PC-3 (cell line): ENCODE data around the gene PTCH1. TPM values are rescaled to one million over a fixed set of nuclear protein-coding genes. Genes with fewer than 3 reads are reported as not detected.

Source experiments
- ATAC-seq: fragments of 200-7000 bp; cut with Tn5 transposase; 2 replicates; pipeline ENCODE4 v1.9.1; 2020; ENCODE audit warnings: mild to moderate bottlenecking, moderate library complexity
- BruUV-seq: library from RNA; stranded (reverse); fragments of 400-500 nt; replicated peaks from 2 replicates; lab custom pipeline; 2021; lab: Mats Ljungman, UMichigan
- CTCF ChIA-PET: fragments of 300-600 bp; sonication (Branson Sonifier 250); formaldehyde crosslinking; loops from one replicate; lab custom pipeline; 2022; ENCODE audit warnings: antibody characterized with exemption; lab: Charles Lee
- POLR2A ChIA-PET: fragments of 300-600 bp; sonication (Branson Sonifier 250); formaldehyde crosslinking; loops from one replicate; lab custom pipeline; 2022; ENCODE audit warnings: antibody characterized with exemption; ENCODE audit not compliant: unreplicated experiment; lab: Charles Lee
- DNase-seq: peaks from one replicate; pipeline ENCODE4 v3.0.0-alpha.2; 2015
- H2AFZ ChIP-seq: fragments of 300-600 bp; sonication (generic); 2 replicates; pipeline ENCODE4 v1.6.0; 2016; ENCODE audit warnings: antibody characterized with exemption, low read length
- H3F3A ChIP-seq: fragments of 300-600 bp; sonication (generic); one replicate; pipeline ENCODE4 v1.6.0; 2017; ENCODE audit warnings: antibody characterized with exemption, low read length, control low read depth, mild to moderate bottlenecking; ENCODE audit not compliant: unreplicated experiment
- H3K27ac ChIP-seq: fragments of 300-600 bp; sonication (generic); 2 replicates; pipeline ENCODE4 v1.5.1; 2016; ENCODE audit warnings: mild to moderate bottlenecking, low read length
- H3K27me3 ChIP-seq: fragments of 300-600 bp; sonication (generic); 2 replicates; pipeline ENCODE4 v1.6.1; 2016; ENCODE audit warnings: low read length, mixed read lengths
- H3K36me3 ChIP-seq: fragments of 300-600 bp; sonication (generic); 2 replicates; pipeline ENCODE4 v1.6.1; 2016; ENCODE audit warnings: low read depth, mixed run types, low read length, mixed read lengths
- H3K4me1 ChIP-seq: fragments of 300-600 bp; sonication (generic); 2 replicates; pipeline ENCODE4 v1.5.1; 2016; ENCODE audit warnings: low read length; ENCODE audit not compliant: insufficient read depth
- H3K4me2 ChIP-seq: fragments of 300-600 bp; sonication (generic); 2 replicates; pipeline ENCODE4 v1.6.0; 2016; ENCODE audit warnings: low read length
- H3K4me3 ChIP-seq: fragments of 300-600 bp; sonication (generic); 2 replicates; pipeline ENCODE4 v1.5.1; 2016; ENCODE audit warnings: mild to moderate bottlenecking, low read length, mixed read lengths
- H3K79me2 ChIP-seq: fragments of 300-600 bp; sonication (generic); 2 replicates; pipeline ENCODE4 v1.6.1; 2017; ENCODE audit warnings: low read length, mixed read lengths
- H3K9ac ChIP-seq: fragments of 300-600 bp; sonication (generic); 2 replicates; pipeline ENCODE4 v1.6.0; 2016; ENCODE audit warnings: mild to moderate bottlenecking, low read length
- H3K9me2 ChIP-seq: fragments of 300-600 bp; sonication (generic); replicated peaks from 2 replicates; pipeline ENCODE4 v1.6.1; 2016; ENCODE audit warnings: mixed run types, low read length, mixed read lengths
- H3K9me3 ChIP-seq: fragments of 300-600 bp; sonication (generic); 2 replicates; pipeline ENCODE4 v1.6.1; 2016; ENCODE audit warnings: low read length, mixed read lengths
- H4K20me1 ChIP-seq: fragments of 300-600 bp; sonication (generic); 2 replicates; pipeline ENCODE4 v1.6.1; 2016; ENCODE audit warnings: low read length, mixed read lengths
- CTCF ChIP-seq: fragments of 300-600 bp; sonication (generic); conservative IDR thresholded peaks from 2 replicates; pipeline ENCODE4 v1.5.1; 2017; ENCODE audit warnings: antibody characterized with exemption, low read depth, mild to moderate bottlenecking, low read length
- EZH2 ChIP-seq: fragments of 300-600 bp; sonication (generic); IDR thresholded peaks from one replicate; pipeline ENCODE4 v1.6.1; 2017; ENCODE audit warnings: antibody characterized with exemption, mild to moderate bottlenecking, low read length; ENCODE audit not compliant: unreplicated experiment
- EZH2phosphoT487 ChIP-seq: fragments of 300-600 bp; sonication (generic); IDR thresholded peaks from 2 replicates; pipeline ENCODE4 v1.6.1; 2018; ENCODE audit warnings: mild to moderate bottlenecking, antibody characterized with exemption, low read length, borderline replicate concordance
- intact Hi-C: fragments of 100-400 bp; cut with micrococcal nuclease; formaldehyde crosslinking; loops from 2 replicates; pipeline ENCODE4 v1.9.0; 2023
- total RNA-seq: library from RNA; depleted of rRNA; stranded (reverse); fragments of >200 nt; gene quantifications from 2 replicates; pipeline ENCODE4 v1.2.3, GENCODE V29; 2014

PTCH1 gene
- total RNA-seq, 1 experiment from 2014 or later, result 0.77 TPM

DNA sequence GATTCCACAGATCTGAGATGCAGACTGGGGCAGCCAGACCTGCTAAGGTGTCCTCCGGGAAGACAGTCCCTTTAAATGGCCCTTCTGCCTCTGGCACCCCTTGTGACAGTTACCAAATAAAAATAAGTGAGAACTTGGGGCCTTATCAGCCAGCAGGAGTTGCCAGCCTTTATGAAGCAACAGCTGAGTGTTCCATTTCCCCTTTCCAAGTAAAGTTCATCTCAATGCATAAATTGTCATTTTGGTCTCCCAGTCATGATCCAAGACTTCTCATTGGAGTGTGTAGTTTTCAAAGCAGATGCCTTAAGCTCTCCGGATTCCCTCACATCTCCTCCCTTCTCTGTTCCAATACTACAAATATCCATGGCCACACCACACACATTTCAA lies 4.1 kb downstream of the PTCH1 start:
- H3K9me2 ChIP-seq, result no peaks in the 10 kb centered on the region
- ChIA-PET CTCF (no interaction called here), POLR2A (no interaction called here)
- H3K4me3 ChIP-seq, result peak overlapping the region; percentile 74
- ATAC-seq (no peak), DNase-seq (no peak)
- no peaks in the 10 kb centered on the region for H3K27me3 ChIP-seq
- no peaks in the 10 kb centered on the region for H3K9me3 ChIP-seq
- H3K4me1 ChIP-seq, result peaks cover 12% of the 10 kb centered on the region; the same call in 1 of the 2 replicates
- intact Hi-C loops, result loop anchor here (5.0 to 10.0 kb wide), 2 partner anchors 112 to 365 kb away; partner anchors contain the start of gene ERCC6L2
- H2AFZ ChIP-seq, result peak overlapping the region; percentile 90; the same call in 1 of the 2 replicates
- TF ChIP-seq CTCF (no peak), EZH2phosphoT487 (no peak), EZH2 (no peak)
- no peaks in the 10 kb centered on the region for H3K36me3 ChIP-seq
- H3K4me2 ChIP-seq, result peak overlapping the region; percentile 84
- H3F3A ChIP-seq, result no peaks in the 10 kb centered on the region
- BruUV-seq, result no TSS peak
- no peaks in the 10 kb centered on the region for H4K20me1 ChIP-seq
- H3K79me2 ChIP-seq, result peaks cover 4% of the 10 kb centered on the region; the same call in 1 of the 2 replicates
- H3K27ac ChIP-seq, result no peak overlapping the region
- H3K9ac ChIP-seq, result no peak overlapping the region

DNA sequence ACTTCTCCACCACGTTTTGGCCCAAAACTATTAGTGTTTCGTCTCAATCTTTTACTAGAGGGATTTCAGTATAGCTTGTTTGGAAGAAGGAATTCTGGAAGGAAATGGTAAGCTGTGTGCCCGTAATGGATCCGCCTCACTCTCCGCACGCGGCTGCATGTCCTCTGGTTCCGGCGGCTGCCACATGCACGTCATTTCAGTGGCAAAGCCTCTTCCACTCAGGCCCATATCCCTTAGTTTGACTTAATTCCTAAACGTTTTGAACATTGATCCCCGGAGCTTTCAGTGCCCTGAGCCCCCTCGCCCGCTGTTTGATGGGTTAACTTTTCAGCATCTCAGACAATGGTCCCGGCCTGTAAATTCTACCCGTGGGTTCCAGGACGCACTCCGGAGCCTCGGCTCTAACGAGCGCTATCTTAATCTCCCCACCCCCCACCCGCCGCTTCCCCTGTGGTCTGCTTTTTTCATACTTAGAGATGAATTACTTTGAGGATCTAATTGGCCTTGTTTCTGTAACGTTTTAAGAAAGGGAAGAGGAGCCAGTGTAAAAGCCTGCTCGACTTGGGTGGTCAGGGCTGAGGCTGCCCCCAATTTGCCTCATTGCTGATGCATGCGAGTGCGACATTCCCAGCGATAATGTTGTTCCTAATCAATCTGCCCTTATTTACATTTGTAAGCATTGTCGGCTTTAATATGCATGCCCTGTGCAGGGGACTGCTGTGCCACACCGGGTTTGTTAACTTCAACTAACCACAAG lies 4.6 kb downstream of the PTCH1 start:
- peak overlapping the region; percentile 84 for H3K4me2 ChIP-seq
- peak overlapping the region; percentile 90 for H2AFZ ChIP-seq
- H3K27ac ChIP-seq, result 0 out of 2 replicates have a peak overlapping the region, but pooled peaks have one; percentile 66
- no TSS peak for BruUV-seq
- TF ChIP-seq EZH2 (no peak), EZH2phosphoT487 (no peak), CTCF (no peak)
- H3K27me3 ChIP-seq, result no peaks in the 10 kb centered on the region
- H3K9me3 ChIP-seq, result no peaks in the 10 kb centered on the region
- ChIA-PET POLR2A (no interaction called here), CTCF (interaction anchor here (0.6 kb wide), 1 partner anchor 390 kb away, joined by 3 read pairs; no protein-coding TSS in a partner anchor)
- H3K36me3 ChIP-seq, result no peaks in the 10 kb centered on the region
- H3F3A ChIP-seq, result no peaks in the 10 kb centered on the region
- peak overlapping the region; percentile 71 for H3K9ac ChIP-seq
- H3K4me1 ChIP-seq, result peaks cover 12% of the 10 kb centered on the region; the same call in 1 of the 2 replicates
- DNase-seq, result peak; percentile 31
- peaks cover 4% of the 10 kb centered on the region; the same call in 1 of the 2 replicates for H3K79me2 ChIP-seq
- no peaks in the 10 kb centered on the region for H4K20me1 ChIP-seq
- peak overlapping the region; percentile 74 for H3K4me3 ChIP-seq
- intact Hi-C loops, result loop anchor here (5.0 to 10.0 kb wide), 2 partner anchors 113 to 365 kb away; partner anchors contain the start of gene ERCC6L2
- no peaks in the 10 kb centered on the region for H3K9me2 ChIP-seq
- no peak for ATAC-seq

- Histone ChIP-seq H3K4me2 (peak overlapping the region; percentile 84), H3K27me3 (no peaks in the 10 kb centered on the region), H3K9ac (peak overlapping the region; percentile 71), H3K9me2 (no peaks in the 10 kb centered on the region), H3K9me3 (no peaks in the 10 kb centered on the region), H3K27ac (peak overlapping the region; percentile 66), H2AFZ (peak overlapping the region; percentile 90), H3K79me2 (peaks cover 4% of the 10 kb centered on the region; the same call in 1 of the 2 replicates), H3K4me1 (peaks cover 12% of the 10 kb centered on the region; the same call in 1 of the 2 replicates), H3F3A (no peaks in the 10 kb centered on the region), H3K36me3 (no peaks in the 10 kb centered on the region), H3K4me3 (peak overlapping the region; percentile 74), H4K20me1 (no peaks in the 10 kb centered on the region)
- CTCF ChIA-PET, result interaction anchor here (0.6 kb wide), 1 partner anchor 390 kb away, joined by 3 read pairs; no protein-coding TSS in a partner anchor
- TF ChIP-seq CTCF, result no peak
- TF ChIP-seq EZH2, result no peak
- no peak for TF ChIP-seq EZH2phosphoT487
- DNase-seq, result no peak
- ATAC-seq, result no peak
- TSS peak; percentile 65 for BruUV-seq
- intact Hi-C loops, result loop anchor here (5.0 to 10.0 kb wide), 2 partner anchors 113 to 366 kb away; partner anchors contain the start of gene ERCC6L2
- POLR2A ChIA-PET, result no interaction called here
Measured at GRCh38 chr9:95511616-95511931, 5.2 kb downstream of the PTCH1 start.
